ENCODE data around the gene TEC. TPM values are rescaled to one million over a fixed set of nuclear protein-coding genes. Genes with fewer than 3 reads are reported as not detected.

The TEC gene
- total and polyA plus RNA-seq, 9 of the 15 experiments (the other 6 are each of a cell fraction or from before 2014, with no cell fraction given), result 5.3 to 14.7 (median 8.8) TPM

DNA sequence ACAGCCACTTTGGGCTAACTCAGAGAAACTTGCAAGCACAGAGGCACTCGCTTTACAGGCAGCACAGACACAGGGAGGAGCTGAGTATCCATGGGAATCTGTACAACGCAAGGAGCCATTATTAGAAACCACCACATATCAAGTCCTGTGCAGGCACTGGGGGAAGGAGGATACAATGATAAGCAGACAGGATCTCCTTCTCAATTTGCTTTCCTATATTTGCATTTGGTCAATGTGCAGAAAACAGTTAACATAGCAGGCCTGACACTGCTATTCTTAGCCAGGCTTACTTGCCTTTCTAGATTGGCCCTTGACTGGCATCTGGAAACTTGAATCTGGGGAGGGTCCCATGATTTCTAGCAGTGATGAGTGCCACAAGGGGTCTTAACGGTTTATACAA lies 65.8 kb downstream of the TEC start (continued):
- TF ChIP-seq, protein P1, sequence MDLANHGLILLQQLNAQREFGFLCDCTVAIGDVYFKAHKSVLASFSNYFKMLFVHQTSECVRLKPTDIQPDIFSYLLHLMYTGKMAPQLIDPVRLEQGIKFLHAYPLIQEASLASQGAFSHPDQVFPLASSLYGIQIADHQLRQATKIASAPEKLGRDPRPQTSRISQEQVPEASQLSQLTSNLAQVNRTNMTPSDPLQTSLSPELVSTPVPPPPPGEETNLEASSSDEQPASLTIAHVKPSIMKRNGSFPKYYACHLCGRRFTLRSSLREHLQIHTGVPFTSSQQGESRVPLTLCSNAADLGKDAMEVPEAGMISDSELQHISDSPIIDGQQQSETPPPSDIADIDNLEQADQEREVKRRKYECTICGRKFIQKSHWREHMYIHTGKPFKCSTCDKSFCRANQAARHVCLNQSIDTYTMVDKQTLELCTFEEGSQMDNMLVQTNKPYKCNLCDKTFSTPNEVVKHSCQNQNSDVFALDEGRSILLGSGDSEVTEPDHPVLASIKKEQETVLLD (IDR thresholded peaks at IDR 0.05), result peak; percentile 66; the same call in 1 of the 2 replicates
- TF ChIP-seq ZNF184 (CRISPR knock-in tag; IDR thresholded peaks at IDR 0.05) (no peak), SMARCC2 (IDR thresholded peaks at IDR 0.05; ENCODE audit: low read depth) (peak; percentile 93), BRCA1 (IDR thresholded peaks at IDR 0.05) (no peak), BRCA1 (CRISPR knock-in tag; IDR thresholded peaks at IDR 0.05) (no peak), NFE2L1 (tag; IDR thresholded peaks at IDR 0.05; ENCODE audit: borderline replicate concordance, low read depth) (no peak), FOS (IDR thresholded peaks at IDR 0.05; ENCODE audit: extremely low read depth, insufficient read length) (no peak), RAD21 (CRISPR knock-in tag; conservative IDR thresholded peaks at IDR 0.05 in 1 of 2, IDR thresholded peaks at IDR 0.05 in 1 of 2) (peak; percentile 36 to 60), U2AF1 (optimal IDR thresholded peaks at IDR 0.05; ENCODE audit: low read depth, low read length) (no peak), U2AF2 (optimal IDR thresholded peaks at IDR 0.05; ENCODE audit: low read depth, low read length) (no peak), JUNB (CRISPR knock-in tag; conservative IDR thresholded peaks at IDR 0.05) (no peak)
- TF ChIP-seq, protein P2, sequence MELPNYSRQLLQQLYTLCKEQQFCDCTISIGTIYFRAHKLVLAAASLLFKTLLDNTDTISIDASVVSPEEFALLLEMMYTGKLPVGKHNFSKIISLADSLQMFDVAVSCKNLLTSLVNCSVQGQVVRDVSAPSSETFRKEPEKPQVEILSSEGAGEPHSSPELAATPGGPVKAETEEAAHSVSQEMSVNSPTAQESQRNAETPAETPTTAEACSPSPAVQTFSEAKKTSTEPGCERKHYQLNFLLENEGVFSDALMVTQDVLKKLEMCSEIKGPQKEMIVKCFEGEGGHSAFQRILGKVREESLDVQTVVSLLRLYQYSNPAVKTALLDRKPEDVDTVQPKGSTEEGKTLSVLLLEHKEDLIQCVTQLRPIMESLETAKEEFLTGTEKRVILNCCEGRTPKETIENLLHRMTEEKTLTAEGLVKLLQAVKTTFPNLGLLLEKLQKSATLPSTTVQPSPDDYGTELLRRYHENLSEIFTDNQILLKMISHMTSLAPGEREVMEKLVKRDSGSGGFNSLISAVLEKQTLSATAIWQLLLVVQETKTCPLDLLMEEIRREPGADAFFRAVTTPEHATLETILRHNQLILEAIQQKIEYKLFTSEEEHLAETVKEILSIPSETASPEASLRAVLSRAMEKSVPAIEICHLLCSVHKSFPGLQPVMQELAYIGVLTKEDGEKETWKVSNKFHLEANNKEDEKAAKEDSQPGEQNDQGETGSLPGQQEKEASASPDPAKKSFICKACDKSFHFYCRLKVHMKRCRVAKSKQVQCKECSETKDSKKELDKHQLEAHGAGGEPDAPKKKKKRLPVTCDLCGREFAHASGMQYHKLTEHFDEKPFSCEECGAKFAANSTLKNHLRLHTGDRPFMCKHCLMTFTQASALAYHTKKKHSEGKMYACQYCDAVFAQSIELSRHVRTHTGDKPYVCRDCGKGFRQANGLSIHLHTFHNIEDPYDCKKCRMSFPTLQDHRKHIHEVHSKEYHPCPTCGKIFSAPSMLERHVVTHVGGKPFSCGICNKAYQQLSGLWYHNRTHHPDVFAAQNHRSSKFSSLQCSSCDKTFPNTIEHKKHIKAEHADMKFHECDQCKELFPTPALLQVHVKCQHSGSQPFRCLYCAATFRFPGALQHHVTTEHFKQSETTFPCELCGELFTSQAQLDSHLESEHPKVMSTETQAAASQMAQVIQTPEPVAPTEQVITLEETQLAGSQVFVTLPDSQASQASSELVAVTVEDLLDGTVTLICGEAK (IDR thresholded peaks at IDR 0.05), result no peak
- TF ChIP-seq, protein P2 (CRISPR knock-in tag; IDR thresholded peaks at IDR 0.05), result no peak
- TF ChIP-seq, protein P3, sequence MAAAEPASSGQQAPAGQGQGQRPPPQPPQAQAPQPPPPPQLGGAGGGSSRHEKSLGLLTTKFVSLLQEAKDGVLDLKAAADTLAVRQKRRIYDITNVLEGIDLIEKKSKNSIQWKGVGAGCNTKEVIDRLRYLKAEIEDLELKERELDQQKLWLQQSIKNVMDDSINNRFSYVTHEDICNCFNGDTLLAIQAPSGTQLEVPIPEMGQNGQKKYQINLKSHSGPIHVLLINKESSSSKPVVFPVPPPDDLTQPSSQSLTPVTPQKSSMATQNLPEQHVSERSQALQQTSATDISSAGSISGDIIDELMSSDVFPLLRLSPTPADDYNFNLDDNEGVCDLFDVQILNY (CRISPR knock-in tag; IDR thresholded peaks at IDR 0.05), result no peak
- TF ChIP-seq, protein P4, sequence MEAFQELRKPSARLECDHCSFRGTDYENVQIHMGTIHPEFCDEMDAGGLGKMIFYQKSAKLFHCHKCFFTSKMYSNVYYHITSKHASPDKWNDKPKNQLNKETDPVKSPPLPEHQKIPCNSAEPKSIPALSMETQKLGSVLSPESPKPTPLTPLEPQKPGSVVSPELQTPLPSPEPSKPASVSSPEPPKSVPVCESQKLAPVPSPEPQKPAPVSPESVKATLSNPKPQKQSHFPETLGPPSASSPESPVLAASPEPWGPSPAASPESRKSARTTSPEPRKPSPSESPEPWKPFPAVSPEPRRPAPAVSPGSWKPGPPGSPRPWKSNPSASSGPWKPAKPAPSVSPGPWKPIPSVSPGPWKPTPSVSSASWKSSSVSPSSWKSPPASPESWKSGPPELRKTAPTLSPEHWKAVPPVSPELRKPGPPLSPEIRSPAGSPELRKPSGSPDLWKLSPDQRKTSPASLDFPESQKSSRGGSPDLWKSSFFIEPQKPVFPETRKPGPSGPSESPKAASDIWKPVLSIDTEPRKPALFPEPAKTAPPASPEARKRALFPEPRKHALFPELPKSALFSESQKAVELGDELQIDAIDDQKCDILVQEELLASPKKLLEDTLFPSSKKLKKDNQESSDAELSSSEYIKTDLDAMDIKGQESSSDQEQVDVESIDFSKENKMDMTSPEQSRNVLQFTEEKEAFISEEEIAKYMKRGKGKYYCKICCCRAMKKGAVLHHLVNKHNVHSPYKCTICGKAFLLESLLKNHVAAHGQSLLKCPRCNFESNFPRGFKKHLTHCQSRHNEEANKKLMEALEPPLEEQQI (IDR thresholded peaks at IDR 0.05), result peak; percentile 93

Measured in K562 (cell line).